GM18951 (cell line): Measurements from ENCODE around the gene CDKAL1.

ENCODE experiments used
- POLR2A ChIP-seq: IDR thresholded peaks from 4 replicates; pipeline ENCODE4 v1.6.1; 2011; ENCODE audit warnings: mild to moderate bottlenecking; ENCODE audit not compliant: insufficient read length, insufficient read depth; ENCODE audit errors: extremely low read depth
- in situ Hi-C: fragments of 300-500 bp; cut with MboI; formaldehyde crosslinking; loops from one replicate; pipeline ENCODE4 v1.12.0; 2022; ENCODE audit warnings: low sequenced_read_pairs, mixed read lengths, inconsistent platforms; ENCODE audit not compliant: unreplicated experiment

Gene CDKAL1

DNA sequence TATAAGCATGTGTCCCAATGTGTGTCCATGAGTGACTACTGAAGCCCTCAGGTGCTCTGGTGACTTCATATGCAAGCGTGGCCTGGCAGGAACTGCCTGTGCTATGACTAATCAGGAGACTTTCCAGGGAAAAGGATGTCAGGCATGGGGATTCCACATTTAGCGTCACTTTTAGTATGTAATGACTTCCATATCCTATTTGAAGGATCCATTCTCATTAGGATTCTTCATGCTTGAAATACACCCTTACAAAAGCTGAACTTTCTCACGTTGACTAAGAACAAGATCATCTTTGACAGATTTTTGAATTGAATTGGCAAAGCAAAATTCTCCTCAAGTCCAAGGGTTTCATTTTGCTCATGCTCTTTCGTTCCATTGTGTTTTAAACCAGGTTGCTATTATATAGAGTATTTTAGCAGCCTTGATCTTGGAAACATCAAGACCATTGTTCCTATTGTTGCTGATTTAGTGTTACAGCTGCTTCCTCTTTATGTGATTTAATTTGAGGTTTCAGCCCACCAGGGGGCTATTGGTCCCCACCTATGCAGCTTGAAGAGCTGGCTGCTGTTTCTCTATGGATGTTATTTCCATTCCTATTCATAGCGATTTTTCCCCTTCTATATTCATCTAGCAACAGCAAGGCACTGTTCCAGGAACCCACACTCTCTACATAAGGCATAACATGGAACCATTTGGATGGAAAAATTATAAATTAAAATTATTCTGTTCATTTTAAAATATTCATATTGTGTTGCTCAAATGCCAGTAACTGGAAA lies 418.6 kb downstream of the CDKAL1 start:
- in situ Hi-C loops: no loop called here
- TF ChIP-seq POLR2A: no peak

- no peak for TF ChIP-seq POLR2A
- in situ Hi-C loops: no loop called here
Observed at GRCh38 chr6:20954315-20954714, 420.1 kb downstream of the CDKAL1 start.

DNA sequence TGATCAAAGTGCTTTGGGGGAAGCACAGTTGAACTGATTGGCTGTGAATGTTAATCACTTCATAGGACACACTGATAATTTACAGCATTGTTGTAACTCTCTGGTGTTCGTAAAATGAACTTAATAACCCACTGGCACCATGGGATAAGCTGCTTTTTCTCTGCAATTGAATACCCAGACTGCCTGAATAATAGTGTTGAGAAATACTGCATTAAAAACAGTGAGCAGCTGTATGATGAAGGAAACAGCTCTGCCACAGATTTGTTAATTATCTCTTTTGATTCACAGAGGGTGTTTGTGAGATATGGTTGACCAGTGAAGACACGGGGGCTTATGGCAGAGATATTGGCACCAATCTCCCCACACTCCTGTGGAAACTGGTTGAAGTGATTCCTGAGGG lies 420.9 kb downstream of the CDKAL1 start:
- in situ Hi-C loops: no loop called here
- TF ChIP-seq POLR2A: no peak

GRCh38 chr6:20955751-20956150 lies 421.5 kb downstream of the CDKAL1 start:
- no peak for TF ChIP-seq POLR2A
- in situ Hi-C loops: no loop called here

DNA sequence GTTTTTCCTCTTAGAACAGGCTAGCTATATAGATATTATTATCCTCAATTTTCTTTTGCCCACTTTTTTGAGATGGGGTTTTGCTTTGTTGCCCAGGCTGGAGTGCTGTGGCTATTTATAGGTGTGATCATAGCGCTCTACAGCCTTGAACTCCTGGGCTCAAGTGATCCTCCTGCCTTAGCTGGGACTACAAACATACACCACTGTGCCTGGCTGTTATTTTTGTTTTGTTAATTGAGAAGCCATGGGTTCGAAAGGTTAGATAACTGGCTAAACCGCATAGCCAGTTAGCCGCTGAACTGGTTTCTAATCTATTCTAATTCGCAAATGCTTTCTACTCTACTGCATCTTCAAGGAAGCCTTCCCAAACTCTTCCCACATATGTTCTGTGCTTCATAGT lies 425.8 kb downstream of the CDKAL1 start:
- in situ Hi-C loops: no loop called here
- TF ChIP-seq POLR2A: no peak

DNA sequence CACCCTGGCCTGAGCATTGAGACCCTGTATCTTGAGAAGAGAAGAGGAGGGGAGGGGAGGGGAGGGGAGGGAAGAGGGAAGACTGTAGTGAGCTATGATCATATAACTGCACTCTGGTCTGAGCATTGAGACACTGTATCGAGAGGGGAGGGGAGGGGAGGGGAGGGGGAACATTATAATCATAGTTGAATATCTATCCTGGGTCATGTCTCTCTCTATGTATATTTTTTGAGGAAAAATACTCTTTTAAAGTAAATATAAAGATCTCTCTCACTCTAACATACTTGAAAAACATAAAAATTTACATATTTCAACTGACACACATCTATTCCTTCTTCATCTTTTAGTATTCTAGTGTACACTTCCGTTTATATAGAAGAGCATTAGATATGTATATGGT lies 431.0 kb downstream of the CDKAL1 start:
- in situ Hi-C loops: no loop called here
- TF ChIP-seq POLR2A: no peak

GRCh38 chr6:20965915-20966314 lies 431.7 kb downstream of the CDKAL1 start:
- TF ChIP-seq POLR2A: no peak
- in situ Hi-C loops: no loop called here

GRCh38 chr6:20969551-20969950 lies 435.3 kb downstream of the CDKAL1 start:
- in situ Hi-C loops: no loop called here

GRCh38 chr6:20976391-20976918 lies 442.2 kb downstream of the CDKAL1 start:
- in situ Hi-C loops: no loop called here

More at GRCh38 chr6:20969551-20969950, 435.3 kb downstream of the CDKAL1 start:
- no peak for TF ChIP-seq POLR2A

DNA sequence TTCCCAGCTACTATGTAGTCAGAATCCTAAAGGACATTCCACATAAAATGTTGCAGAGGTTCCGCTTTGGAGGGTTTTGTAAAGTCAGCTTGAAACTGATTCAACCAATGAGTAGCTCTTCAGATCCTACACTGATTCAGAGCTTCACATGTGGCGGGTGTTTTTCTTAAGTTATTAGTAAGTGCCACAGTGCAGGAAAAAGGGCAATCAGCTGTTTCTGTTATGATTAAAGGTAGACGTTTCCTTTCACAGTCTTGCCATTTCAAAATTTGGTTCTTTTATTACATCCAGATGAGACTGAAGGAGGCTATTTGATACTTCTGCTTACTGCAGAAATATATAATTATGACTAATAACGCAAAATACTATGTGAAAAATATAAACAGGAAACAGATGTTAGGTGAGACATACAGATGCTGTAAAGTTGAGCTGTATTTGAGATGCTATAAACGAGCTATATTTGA lies 443.9 kb downstream of the CDKAL1 start:
- no peak for TF ChIP-seq POLR2A
- in situ Hi-C loops: no loop called here

More at GRCh38 chr6:20976391-20976918, 442.2 kb downstream of the CDKAL1 start:
- TF ChIP-seq POLR2A: no peak

DNA sequence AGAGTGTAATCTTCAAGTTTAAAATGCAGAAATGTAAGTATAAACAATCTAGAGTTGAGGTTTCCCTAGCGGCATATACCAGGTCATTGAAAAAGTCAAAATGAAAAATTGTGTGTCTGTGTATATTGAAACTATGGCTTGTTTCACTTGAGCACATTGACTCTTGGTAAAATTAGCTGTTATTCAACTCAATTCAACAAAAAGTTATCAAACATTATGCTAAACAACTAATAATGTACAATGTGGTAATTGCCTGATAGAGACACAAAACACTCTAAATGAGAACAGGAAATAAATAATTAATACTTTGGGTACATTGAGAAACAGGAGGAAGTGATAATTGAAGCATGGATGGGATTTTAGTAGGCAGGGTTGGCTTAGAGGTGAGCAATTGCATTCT lies 444.8 kb downstream of the CDKAL1 start:
- in situ Hi-C loops: no loop called here
- TF ChIP-seq POLR2A: no peak

GRCh38 chr6:20983961-20984360 lies 449.7 kb downstream of the CDKAL1 start:
- no peak for TF ChIP-seq POLR2A
- in situ Hi-C loops: no loop called here

DNA sequence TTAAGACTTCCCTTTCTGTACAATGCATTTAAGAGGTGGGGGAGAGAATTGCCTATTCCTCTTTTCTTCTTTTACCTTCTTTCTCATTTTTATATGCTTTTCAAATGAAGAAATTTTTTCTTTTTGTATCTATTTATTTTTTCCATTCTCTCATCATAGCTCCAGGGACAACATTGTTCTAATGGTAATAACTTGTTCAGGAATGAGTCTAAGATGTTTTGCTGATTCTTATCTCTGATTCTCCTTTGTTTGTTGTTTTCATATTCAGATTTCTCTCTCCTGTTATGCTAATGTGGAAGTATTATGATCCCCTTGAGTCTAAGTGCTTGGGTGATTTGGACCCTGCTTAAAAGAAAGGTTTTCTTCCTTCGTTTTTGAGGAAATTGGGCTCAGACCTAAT lies 451.6 kb downstream of the CDKAL1 start:
- in situ Hi-C loops: no loop called here

GRCh38 chr6:20991910-20992309 lies 457.7 kb downstream of the CDKAL1 start:
- no peak for TF ChIP-seq POLR2A
- in situ Hi-C loops: no loop called here

More for the DNA sequence above, 451.6 kb downstream of the CDKAL1 start:
- TF ChIP-seq POLR2A: no peak
